ENCODE data around the gene ACTL6B.

ACTL6B gene

DNA sequence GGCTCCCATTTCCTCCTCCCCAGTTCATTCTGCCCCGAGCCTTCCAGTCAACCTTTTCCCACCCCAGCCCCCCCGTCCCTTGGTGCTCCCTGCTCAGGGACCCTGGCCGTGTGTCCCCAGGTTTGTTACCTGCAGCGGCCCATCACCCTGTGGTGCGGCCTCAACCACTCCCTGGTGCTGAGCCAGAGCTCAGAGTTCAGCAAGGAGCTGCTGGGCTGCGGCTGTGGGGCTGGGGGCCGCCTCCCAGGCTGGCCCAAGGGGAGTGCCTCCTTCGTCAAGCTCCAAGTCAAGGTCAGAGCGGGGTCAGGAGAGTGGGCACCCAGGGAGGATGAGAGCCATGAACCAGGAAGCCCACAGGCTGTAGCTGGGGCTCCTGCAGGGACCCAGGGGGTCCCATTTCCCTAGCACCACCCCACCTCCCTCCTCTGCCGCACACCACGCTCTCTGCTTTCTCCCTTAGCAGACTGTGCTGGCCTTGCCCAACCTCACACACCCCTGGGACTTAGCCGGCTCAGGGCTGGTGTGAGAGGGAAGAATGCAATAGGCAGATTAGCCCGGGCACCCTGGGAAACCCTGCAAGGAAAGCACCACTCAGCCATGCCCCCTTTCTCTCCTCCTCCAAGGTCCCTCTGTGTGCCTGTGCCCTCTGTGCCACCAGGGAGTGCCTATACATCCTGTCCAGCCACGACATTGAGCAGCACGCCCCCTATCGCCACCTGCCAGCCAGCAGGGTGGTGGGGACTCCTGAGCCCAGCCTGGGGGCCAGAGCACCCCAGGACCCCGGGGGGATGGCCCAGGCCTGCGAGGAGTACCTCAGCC is 56.1 kb downstream of the ACTL6B start:
- no peak for DNase-seq (ENCODE audit: low read depth)

DNA sequence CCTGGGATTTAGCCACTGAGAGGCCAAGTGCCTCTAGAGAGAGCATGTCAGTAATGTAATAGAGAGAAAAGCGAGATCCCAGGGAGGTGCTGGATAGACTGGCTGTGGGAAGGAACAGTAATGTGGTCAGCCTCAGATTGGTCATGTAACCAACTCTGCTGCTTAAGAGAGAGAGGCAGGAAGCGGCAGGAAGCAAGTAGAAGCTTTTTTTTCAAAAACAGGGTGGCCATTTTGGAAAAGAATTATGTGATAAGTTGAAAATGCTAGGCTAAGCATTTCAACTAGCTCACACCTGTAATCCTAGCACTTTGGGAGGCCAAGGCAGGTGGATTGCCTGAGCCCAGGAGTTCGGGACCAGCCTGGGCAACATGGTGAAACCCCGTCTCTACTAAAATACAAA is 57.8 kb downstream of the ACTL6B start:
- DNase-seq (ENCODE audit: low read depth), result no peak

DNA sequence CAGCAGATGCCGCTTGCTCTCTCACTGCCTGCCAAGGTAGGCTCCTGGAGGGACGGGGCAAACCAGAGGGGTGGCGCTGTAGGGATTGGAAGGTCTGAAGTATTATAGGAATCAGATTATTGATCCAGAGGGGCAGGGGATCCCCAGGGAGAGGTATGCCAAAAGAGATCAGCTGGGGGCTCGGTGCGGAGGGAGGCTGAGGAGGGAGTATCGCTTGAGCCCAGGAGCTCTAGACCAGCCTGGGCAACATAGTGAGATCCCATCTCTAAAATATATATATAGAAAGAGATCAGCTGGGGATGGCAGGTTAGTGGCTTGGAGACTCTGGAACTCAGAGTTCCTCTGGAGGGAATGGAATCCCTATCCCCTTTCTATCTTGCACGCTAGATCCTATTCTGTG is 61.1 kb downstream of the ACTL6B start:
- DNase-seq (ENCODE audit: low read depth), result no peak
